IPS DF 6.9 (cell line): ENCODE results near the gene DERL3.
"Not testable (repeated sequence)": the region's sequence is repeated elsewhere in the genome, so short reads cannot be mapped to it uniquely, and the experiment has no call there.

Experiments used
- DNase-seq: peaks from one replicate; pipeline ENCODE4 v3.0.0-alpha.2; 2013; ENCODE audit warnings: low read depth, low spot score
- H3K27ac ChIP-seq: one replicate; pipeline ENCODE4 v1.5.1; 2013; ENCODE audit warnings: low read length, control low read depth
- H3K27me3 ChIP-seq: 2 replicates; pipeline ENCODE4 v1.6.1; 2013; ENCODE audit warnings: mild to moderate bottlenecking, low read length; ENCODE audit not compliant: control insufficient read depth, insufficient read depth
- H3K36me3 ChIP-seq: 2 replicates; pipeline ENCODE4 v1.6.1; 2013; ENCODE audit warnings: low read length; ENCODE audit not compliant: control insufficient read depth, insufficient read depth
- H3K4me1 ChIP-seq: 2 replicates; pipeline ENCODE4 v1.6.1; 2013; ENCODE audit warnings: low read length; ENCODE audit not compliant: control insufficient read depth, insufficient read depth
- H3K4me3 ChIP-seq: 2 replicates; pipeline ENCODE4 v1.5.1; 2013; ENCODE audit warnings: mild to moderate bottlenecking, low read length
- H3K9me3 ChIP-seq: 2 replicates; pipeline ENCODE4 v1.6.1; 2013; ENCODE audit warnings: low read length, inconsistent platforms; ENCODE audit not compliant: control insufficient read depth, insufficient read depth
- WGBS: extraction: QIAGEN DNeasy Blood & Tissue Kit; methylation state at CpG from one replicate; pipeline ENCODE4 v1.1.7; 2013; ENCODE audit warnings: mixed read lengths, missing lambda C conversion rate; ENCODE audit not compliant: insufficient read length, insufficient coverage; 5-methylcytosine and 5-hydroxymethylcytosine counted together

The DERL3 gene

DNA sequence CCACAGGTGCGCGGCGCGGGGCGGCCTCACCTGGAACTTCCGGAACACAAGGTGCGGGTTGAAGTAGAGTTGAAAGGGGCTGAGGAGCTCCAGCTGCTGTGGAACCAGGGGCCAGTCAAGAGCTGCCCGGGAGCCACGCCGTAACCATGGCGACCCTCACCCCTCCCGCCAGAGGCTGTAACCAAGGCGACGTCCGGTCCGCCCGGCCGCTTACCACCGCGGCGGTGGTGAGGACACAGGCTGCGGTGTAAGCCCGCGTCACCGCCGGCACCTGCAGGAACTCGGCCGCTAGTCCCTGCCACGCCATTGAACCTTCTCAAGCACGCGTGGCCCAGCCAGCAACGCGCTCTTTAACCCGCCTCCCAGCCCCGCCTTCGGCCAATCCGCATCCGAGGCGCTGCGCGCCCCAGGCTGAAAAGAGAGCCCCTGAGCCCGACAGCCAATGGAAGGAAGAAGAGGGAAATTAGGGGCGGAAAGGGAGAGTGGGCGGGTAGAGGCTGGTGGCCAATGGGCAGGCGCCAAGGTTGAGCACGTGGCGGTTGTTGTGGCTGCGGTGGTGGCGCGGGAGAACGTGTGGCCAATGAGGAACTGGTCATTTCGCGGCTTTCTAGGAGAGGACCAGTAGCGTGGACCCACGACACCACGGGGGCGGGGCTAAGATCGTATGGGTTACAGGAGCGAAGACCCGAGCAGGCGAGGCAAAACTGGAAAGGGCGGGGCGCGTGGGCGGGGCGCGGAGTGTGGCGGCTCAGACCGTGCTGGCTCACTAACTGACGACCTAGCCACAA, at the start of gene DERL3:
Gene DERL3, minus strand, starts transcription at position 326 of the 788 bp plus-strand sequence. Its CDS starts 19 bp downstream, at position 307.
- WGBS = no CpG with 5 or more reads among the region's 70 CpGs
- H3K27ac ChIP-seq = no peak within 1 kb of the TSS
- H3K4me3 ChIP-seq = peak within 1 kb of the TSS; percentile 65; the same call in 1 of the 2 replicates
- peaks cover 12% of the 10 kb centered on the region for H3K36me3 ChIP-seq
- peaks cover 8% of the 10 kb centered on the region; the same call in 1 of the 2 replicates for H3K4me1 ChIP-seq
- no peaks in the 10 kb centered on the region for H3K9me3 ChIP-seq
- DNase-seq = peak; percentile 96
- H3K27me3 ChIP-seq = no peaks in the 10 kb centered on the region

DNA sequence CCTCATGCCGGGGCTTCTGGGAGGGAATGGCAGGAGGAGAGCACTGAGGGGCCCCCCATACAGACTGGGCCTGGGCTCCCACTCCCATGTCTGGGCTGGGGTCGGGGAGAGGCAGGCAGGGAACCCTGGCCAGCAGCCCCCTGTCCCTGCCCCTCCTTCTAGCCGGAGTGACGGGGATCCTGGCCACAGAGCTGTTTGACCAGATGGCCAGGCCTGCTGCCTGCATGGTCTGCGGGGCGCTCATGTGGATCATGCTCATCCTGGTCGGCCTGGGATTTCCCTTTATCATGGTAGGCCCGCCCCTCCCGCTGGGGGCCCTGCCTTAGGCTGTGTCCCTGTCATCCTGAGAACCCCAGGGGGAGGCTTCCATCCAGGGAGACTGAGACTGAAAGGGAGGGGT, 45.3 kb upstream of the DERL3 start:
- no peaks in the 10 kb centered on the region for H3K36me3 ChIP-seq
- no peak for DNase-seq
- H3K9me3 ChIP-seq = no peaks in the 10 kb centered on the region
- no peaks in the 10 kb centered on the region; the same call in 1 of the 2 replicates for H3K4me1 ChIP-seq
- no peak overlapping the region for H3K27ac ChIP-seq
- no CpG with 5 or more reads among the region's 9 CpGs for WGBS
- H3K27me3 ChIP-seq = no peaks in the 10 kb centered on the region
- H3K4me3 ChIP-seq = no peak overlapping the region

DNA sequence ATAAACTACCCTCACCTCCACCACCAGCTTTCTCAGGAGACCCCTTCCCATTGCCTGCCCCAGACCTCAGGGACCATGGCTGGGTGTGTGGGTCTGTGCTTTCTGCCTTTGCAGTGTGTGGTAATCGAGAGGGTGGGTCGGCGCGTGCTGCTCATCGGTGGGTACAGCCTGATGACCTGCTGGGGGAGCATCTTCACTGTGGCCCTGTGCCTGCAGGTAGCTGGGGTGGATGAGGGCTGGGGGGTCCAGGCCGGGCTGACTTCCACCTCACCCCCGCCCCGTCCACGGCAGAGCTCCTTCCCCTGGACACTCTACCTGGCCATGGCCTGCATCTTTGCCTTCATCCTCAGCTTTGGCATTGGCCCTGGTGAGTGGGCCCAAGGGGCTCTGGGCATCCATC, 44.9 kb upstream of the DERL3 start:
- Histone ChIP-seq H3K9me3 (no peaks in the 10 kb centered on the region), H3K27ac (no peak overlapping the region), H3K4me3 (no peak overlapping the region), H3K4me1 (no peaks in the 10 kb centered on the region), H3K27me3 (no peaks in the 10 kb centered on the region), H3K36me3 (no peaks in the 10 kb centered on the region)
- DNase-seq = no peak
- WGBS = no CpG with 5 or more reads among the region's 9 CpGs

DNA sequence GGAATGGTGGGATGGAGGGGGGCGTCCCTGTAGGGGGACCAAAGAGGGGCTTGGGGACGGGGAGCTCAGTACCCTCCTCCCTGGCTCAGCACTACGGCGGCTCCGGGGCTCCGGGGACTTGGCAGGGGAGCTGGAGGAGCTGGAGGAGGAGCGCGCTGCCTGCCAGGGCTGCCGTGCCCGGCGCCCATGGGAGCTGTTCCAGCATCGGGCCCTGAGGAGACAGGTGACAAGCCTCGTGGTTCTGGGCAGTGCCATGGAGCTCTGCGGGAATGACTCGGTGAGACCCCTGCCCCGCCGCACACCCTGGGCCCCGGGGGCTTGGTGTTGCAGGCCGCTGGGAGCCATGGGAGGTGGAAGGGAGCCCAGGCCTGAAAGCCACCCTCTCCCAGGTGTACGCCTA, 43.6 kb upstream of the DERL3 start:
- Histone ChIP-seq H3K9me3 (no peaks in the 10 kb centered on the region), H3K27me3 (no peaks in the 10 kb centered on the region), H3K4me1 (no peaks in the 10 kb centered on the region), H3K4me3 (no peak overlapping the region), H3K36me3 (no peaks in the 10 kb centered on the region), H3K27ac (no peak overlapping the region)
- WGBS = no CpG with 5 or more reads among the region's 20 CpGs
- DNase-seq = no peak

DNA sequence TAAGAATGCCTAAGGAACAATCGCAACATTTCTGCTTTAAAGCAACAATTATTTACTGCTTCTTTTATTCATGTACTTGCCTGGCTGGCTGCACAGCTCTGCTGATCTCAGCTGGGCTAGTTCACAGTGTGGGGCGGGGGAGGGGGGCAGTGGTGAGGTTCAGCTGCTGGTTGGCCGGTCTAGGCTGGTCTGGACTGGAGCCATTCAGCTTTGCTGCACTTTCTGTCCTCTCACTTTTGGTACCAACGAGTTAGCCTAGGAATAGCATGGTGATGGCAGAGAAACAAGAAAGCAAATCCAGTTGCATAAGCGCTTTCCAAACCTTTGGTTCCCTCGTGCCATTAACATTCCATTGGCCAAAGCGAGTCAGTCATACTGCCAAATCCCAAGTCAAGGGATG, 39.4 kb upstream of the DERL3 start:
- WGBS = no CpG with 5 or more reads among the region's 7 CpGs
- Histone ChIP-seq H3K9me3 (no peaks in the 10 kb centered on the region), H3K36me3 (no peaks in the 10 kb centered on the region), H3K4me1 (no peaks in the 10 kb centered on the region), H3K27ac (no peak overlapping the region), H3K27me3 (no peaks in the 10 kb centered on the region), H3K4me3 (no peak overlapping the region)
- DNase-seq = no peak

DNA sequence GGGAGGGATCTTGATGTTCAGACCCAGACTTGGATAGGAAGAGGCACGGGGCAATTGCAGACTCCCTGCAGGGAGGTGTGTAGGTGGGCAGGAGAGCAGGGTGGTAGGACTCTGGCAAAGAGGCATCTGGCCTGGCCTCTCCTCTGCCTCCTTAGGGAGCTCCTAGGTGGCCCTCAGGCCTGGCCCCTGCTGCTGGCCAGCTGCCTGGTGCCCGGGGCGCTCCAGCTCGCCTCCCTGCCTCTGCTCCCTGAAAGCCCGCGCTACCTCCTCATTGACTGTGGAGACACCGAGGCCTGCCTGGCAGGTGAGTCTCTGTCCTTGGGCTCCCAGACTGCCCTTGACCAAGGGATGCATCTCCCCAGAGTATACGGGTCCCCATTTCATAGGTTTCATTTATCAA, 38.8 kb upstream of the DERL3 start:
- Histone ChIP-seq H3K27me3 (no peaks in the 10 kb centered on the region), H3K27ac (no peak overlapping the region), H3K9me3 (no peaks in the 10 kb centered on the region), H3K36me3 (no peaks in the 10 kb centered on the region), H3K4me3 (no peak overlapping the region), H3K4me1 (no peaks in the 10 kb centered on the region)
- no peak for DNase-seq
- no CpG with 5 or more reads among the region's 8 CpGs for WGBS

DNA sequence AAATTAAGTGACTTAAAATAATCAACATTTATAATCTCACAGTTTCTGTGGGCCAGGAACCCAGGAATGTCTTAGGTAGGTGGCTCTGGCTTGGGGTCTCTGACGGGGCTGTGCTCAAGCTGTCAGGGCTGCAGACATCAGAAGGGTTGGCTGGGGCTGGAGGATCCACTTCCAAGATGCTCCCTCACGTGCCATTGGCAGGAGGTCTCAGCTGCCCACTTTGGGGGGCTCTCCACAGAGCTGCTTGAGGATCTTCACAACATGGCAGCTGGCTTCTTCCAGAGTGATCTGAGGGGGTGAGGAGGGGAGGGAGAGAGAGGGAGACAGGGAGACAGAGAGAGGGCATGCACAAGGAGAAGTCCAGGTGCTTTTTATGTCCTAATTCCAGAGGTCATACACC, 37.0 kb upstream of the DERL3 start:
- Histone ChIP-seq H3K4me3 (no peak overlapping the region), H3K4me1 (no peaks in the 10 kb centered on the region), H3K27me3 (no peaks in the 10 kb centered on the region), H3K9me3 (no peaks in the 10 kb centered on the region), H3K27ac (no peak overlapping the region), H3K36me3 (no peaks in the 10 kb centered on the region)
- WGBS = no CpG with 5 or more reads among the region's 2 CpGs
- no peak for DNase-seq

DNA sequence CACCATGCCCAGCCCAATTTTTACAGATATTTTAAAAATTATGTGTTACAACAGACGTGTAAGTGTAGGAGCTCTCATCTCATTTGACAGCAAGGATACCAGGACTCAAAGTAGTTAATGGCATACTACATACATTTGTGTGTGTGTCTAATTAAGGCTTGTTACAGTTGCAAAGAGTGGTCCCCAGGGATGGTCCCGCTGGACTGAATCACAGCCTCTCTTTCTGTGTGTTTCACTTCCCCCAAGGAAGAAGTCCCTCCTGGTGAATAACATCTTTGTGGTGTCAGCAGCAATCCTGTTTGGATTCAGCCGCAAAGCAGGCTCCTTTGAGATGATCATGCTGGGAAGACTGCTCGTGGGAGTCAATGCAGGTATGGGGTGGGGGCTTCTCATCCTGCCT, 36.1 kb upstream of the DERL3 start:
- H3K27me3 ChIP-seq = no peaks in the 10 kb centered on the region
- no peak overlapping the region for H3K27ac ChIP-seq
- no peak for DNase-seq
- WGBS = no CpG with 5 or more reads among the region's 4 CpGs
- H3K9me3 ChIP-seq = no peaks in the 10 kb centered on the region
- H3K36me3 ChIP-seq = no peaks in the 10 kb centered on the region
- no peak overlapping the region for H3K4me3 ChIP-seq
- H3K4me1 ChIP-seq = no peaks in the 10 kb centered on the region

DNA sequence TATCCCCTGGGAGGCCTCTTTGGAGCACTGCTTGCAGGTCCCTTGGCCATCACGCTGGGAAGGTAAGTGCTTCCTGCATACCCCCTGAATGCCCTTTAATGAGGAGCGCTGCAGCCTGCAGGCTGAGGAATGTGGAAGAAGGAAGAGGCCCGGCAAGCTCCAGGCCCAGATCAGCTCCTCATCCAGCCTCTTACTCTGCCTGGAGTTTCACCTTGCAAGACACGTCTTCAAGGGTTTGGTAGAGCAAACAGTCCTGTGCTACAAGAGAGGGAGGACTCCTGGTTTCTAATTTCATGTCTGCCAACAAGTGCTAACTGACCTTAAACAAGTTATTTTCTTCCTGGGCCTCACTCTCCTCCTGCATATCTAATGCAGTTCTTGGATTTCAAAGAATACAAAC, 29.8 kb upstream of the DERL3 start:
- Histone ChIP-seq H3K27me3 (no peaks in the 10 kb centered on the region), H3K4me1 (no peaks in the 10 kb centered on the region), H3K4me3 (no peak overlapping the region), H3K9me3 (no peaks in the 10 kb centered on the region), H3K27ac (no peak overlapping the region), H3K36me3 (no peaks in the 10 kb centered on the region; the same call in 1 of the 2 replicates)
- WGBS = no CpG with 5 or more reads among the region's 4 CpGs
- DNase-seq = no peak

- DNase-seq, H3K9me3 ChIP-seq, H3K4me1 ChIP-seq, H3K27ac ChIP-seq, H3K4me3 ChIP-seq, H3K36me3 ChIP-seq, H3K27me3 ChIP-seq: not testable (repeated sequence)
- WGBS = no CpG with 5 or more reads among the region's 11 CpGs
Observed at GRCh38 chr22:23864499-23865154, 25.8 kb upstream of the DERL3 start.
